Glutamatergic neuron (in vitro differentiated cells): ENCODE data around the gene ROBO1. TPM values are rescaled to one million over a fixed set of nuclear protein-coding genes. Genes with fewer than 3 reads are reported as not detected.

Experiments used
- DNase-seq: peaks from one replicate; pipeline ENCODE4 v3.0.0; 2022
- H3K27ac Mint-ChIP-seq: one replicate; pipeline ENCODE4 v1.8.0; 2020; ENCODE audit warnings: mild to moderate bottlenecking, mixed read lengths, inconsistent platforms; ENCODE audit not compliant: unreplicated experiment
- H3K27me3 Mint-ChIP-seq: one replicate; pipeline ENCODE4 v1.8.0; 2020; ENCODE audit warnings: mild to moderate bottlenecking, moderate library complexity, mixed read lengths, inconsistent platforms; ENCODE audit not compliant: unreplicated experiment
- H3K36me3 Mint-ChIP-seq: one replicate; pipeline ENCODE4 v1.8.0; 2020; ENCODE audit warnings: mild to moderate bottlenecking, mixed read lengths, inconsistent platforms; ENCODE audit not compliant: unreplicated experiment
- H3K4me1 Mint-ChIP-seq: one replicate; pipeline ENCODE4 v1.8.0; 2020; ENCODE audit warnings: mild to moderate bottlenecking, low read depth, mixed read lengths, inconsistent platforms; ENCODE audit not compliant: unreplicated experiment
- H3K4me3 Mint-ChIP-seq: one replicate; pipeline ENCODE4 v1.8.0; 2020; ENCODE audit warnings: mild to moderate bottlenecking, mixed read lengths, inconsistent platforms; ENCODE audit not compliant: unreplicated experiment
- H3K9me3 Mint-ChIP-seq: one replicate; pipeline ENCODE4 v1.8.0; 2020; ENCODE audit warnings: mild to moderate bottlenecking, moderate library complexity, mixed read lengths, inconsistent platforms; ENCODE audit not compliant: unreplicated experiment
- CTCF ChIP-seq: fragments of 200-600 bp; sonication (generic); IDR thresholded peaks from one replicate; pipeline ENCODE4 v1.5.0; 2021; ENCODE audit not compliant: partially characterized antibody, unreplicated experiment
- total RNA-seq: library from RNA; stranded (reverse); fragmentation: NEBNext Ultra II Directional; extraction: Animal tissue kit (Norgen Biotek cat#: 25700); gene quantifications from one replicate; pipeline ENCODE4 v1.2.1, GENCODE V29; 2021; ENCODE audit not compliant: unreplicated experiment

ROBO1 gene
- total RNA-seq, 1 donor from 2014 or later, result 505 TPM

- DNase-seq, result no peak
- no peak for TF ChIP-seq CTCF
- Mint-ChIP-seq H3K4me3 (no peak overlapping the region), H3K4me1 (peaks cover 76% of the 10 kb centered on the region), H3K27me3 (peaks cover 5% of the 10 kb centered on the region), H3K36me3 (no peaks in the 10 kb centered on the region), H3K27ac (peak overlapping the region; percentile 91), H3K9me3 (peaks cover 8% of the 10 kb centered on the region)
These were observed 1035.3 kb downstream of the ROBO1 start for GRCh38 chr3:78732471-78732870.

- no peak for TF ChIP-seq CTCF
- H3K9me3 Mint-ChIP-seq, result peaks cover 12% of the 10 kb centered on the region
- H3K4me3 Mint-ChIP-seq, result peak overlapping the region; percentile 79
- no peak for DNase-seq
- H3K4me1 Mint-ChIP-seq, result peaks cover 66% of the 10 kb centered on the region
- H3K27me3 Mint-ChIP-seq, result peaks cover 10% of the 10 kb centered on the region
- peak overlapping the region; percentile 98 for H3K27ac Mint-ChIP-seq
- no peaks in the 10 kb centered on the region for H3K36me3 Mint-ChIP-seq
These were observed 1037.9 kb downstream of the ROBO1 start for GRCh38 chr3:78729946-78730345.

- H3K36me3 Mint-ChIP-seq, result no peaks in the 10 kb centered on the region
- peak overlapping the region; percentile 75 for H3K4me3 Mint-ChIP-seq
- peaks cover 69% of the 10 kb centered on the region for H3K4me1 Mint-ChIP-seq
- peaks cover 14% of the 10 kb centered on the region for H3K9me3 Mint-ChIP-seq
- H3K27me3 Mint-ChIP-seq, result peaks cover 10% of the 10 kb centered on the region
- DNase-seq, result peak; percentile 65
- no peak for TF ChIP-seq CTCF
- H3K27ac Mint-ChIP-seq, result peak overlapping the region; percentile 98
These were observed 1039.2 kb downstream of the ROBO1 start for GRCh38 chr3:78728406-78729145.

DNA sequence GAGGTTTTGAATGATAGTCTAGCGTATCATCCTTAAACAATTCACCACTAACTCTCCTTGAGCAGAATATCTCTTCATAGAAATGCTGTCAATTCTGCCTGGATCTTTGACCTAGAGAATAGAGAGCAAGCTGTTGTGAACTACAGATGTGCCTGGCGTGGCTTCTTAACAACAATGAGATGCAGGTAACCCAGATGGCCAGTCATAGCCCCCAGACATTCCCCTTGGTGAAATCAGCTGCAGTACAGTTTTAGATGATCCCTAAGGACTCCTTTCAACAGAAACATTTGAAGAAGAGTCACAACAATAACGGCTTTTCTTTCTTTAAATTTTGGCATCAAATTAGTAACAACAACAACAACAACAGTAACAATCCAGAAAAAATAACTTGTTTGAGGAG lies 1041.3 kb downstream of the ROBO1 start:
- TF ChIP-seq CTCF, result no peak
- H3K4me3 Mint-ChIP-seq, result peak overlapping the region; percentile 78
- peak; percentile 32 for DNase-seq
- H3K36me3 Mint-ChIP-seq, result no peaks in the 10 kb centered on the region
- H3K27ac Mint-ChIP-seq, result peak overlapping the region; percentile 93
- H3K27me3 Mint-ChIP-seq, result peaks cover 10% of the 10 kb centered on the region
- H3K9me3 Mint-ChIP-seq, result peaks cover 14% of the 10 kb centered on the region
- H3K4me1 Mint-ChIP-seq, result peaks cover 60% of the 10 kb centered on the region

- peak overlapping the region; percentile 92 for H3K27ac Mint-ChIP-seq
- peaks cover 55% of the 10 kb centered on the region for H3K4me1 Mint-ChIP-seq
- H3K9me3 Mint-ChIP-seq, result peaks cover 14% of the 10 kb centered on the region
- no peaks in the 10 kb centered on the region for H3K36me3 Mint-ChIP-seq
- peaks cover 10% of the 10 kb centered on the region for H3K27me3 Mint-ChIP-seq
- H3K4me3 Mint-ChIP-seq, result peak overlapping the region; percentile 59
- TF ChIP-seq CTCF, result no peak
- no peak for DNase-seq
These were observed 1042.0 kb downstream of the ROBO1 start for GRCh38 chr3:78725703-78726246.
